GM12801 (cell line): ENCODE data around the gene AKNA.

Source experiments
- CTCF ChIP-seq: IDR thresholded peaks from one replicate; pipeline ENCODE4 v1.5.1; 2011; ENCODE audit warnings: control low read depth; ENCODE audit not compliant: insufficient read length; ENCODE audit errors: extremely low read depth

AKNA gene

GRCh38 chr9:114311571-114312512 lies 75.9 kb downstream of the AKNA start:
- TF ChIP-seq CTCF = no peak

DNA sequence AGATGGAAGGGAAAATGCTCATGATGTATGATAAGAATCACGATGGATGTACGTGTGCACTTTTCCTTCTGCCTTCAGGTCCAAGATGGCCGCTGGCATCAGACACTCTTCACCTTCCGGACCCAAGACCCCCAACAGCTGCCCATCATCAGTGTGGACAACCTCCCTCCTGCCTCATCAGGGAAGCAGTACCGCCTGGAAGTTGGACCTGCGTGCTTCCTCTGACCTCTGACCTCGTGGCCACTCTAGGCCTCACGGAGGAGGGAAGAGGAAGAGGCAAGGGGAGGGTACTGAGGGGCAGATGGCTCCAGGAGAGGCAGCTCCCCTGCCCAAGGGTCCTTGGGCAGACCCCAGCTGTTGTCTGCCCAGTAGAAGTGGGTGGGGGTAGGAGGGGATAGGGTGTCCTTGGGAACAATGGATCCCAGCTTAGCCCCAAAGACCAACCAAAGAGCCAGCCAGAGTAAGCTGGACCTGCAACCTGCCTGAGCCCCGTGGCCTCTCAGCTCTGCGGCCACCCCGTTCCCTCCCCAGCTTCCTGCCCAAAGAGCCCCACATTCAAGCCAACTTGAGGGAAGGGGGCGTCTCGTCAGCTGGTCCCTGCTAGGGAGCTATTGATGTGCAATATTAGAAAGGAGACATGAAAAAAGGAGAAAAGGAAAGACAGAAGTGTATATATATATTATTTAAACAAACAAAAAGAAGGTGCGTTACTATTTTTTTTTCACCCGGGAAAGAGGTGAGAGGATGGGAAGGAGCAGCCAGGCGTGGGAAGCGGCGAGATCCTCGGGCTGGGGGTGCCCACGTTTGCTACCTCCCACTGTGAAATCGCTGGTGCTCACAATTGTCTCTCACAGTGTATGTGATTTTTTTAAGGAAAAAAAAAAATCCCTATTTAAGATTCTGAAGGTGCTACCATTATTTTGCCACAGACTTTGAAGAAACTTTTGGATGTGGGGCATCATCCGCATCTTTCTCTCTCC lies 77.0 kb downstream of the AKNA start:
- no peak for TF ChIP-seq CTCF

DNA sequence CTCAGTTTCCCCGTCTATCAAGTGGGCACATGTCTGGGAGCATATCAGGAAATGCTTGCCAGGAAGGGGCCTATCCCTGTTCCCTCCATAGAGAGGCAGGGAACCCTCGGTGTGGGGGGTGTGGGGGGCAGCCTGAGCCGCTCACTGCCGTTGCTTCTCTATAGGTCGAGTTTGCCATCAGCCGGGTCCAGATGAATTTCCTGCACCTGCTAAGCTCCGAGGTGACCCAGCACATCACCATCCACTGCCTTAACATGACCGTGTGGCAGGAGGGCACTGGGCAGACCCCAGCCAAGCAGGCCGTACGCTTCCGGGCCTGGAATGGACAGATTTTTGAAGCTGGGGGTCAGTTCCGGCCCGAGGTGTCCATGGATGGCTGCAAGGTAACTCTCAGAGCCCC lies 78.7 kb downstream of the AKNA start:
- no peak for TF ChIP-seq CTCF

DNA sequence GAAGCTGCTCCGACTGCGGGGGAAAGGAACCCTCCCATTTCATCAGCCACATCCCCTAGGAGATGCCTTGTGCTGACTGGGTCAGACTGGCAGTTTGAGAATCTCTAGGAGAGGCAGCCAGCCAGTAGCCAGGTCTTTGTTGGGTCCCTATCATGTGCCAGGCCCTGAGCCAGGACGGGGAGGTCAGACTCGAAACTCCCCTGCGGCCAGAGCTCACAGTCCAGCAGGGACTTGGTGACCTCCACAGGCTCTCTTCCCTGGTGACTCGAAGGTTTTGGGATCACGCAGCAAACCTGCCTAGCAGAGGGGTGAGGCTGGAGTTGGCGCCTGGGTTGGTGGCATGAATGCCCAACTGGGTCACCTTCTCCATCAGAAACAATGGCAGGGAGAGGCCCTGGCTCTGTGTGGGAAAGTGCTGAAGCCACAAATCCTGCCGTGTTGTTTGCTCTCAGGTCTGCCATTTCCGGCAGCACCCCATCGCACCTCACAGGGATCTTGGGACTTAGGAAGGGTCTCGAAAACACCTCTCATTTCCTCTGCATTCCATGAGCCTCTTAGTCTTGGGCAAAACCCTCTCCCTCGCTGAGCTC lies 79.3 kb downstream of the AKNA start:
- no peak for TF ChIP-seq CTCF

GRCh38 chr9:114307899-114308267 lies 79.9 kb downstream of the AKNA start:
- TF ChIP-seq CTCF = no peak

DNA sequence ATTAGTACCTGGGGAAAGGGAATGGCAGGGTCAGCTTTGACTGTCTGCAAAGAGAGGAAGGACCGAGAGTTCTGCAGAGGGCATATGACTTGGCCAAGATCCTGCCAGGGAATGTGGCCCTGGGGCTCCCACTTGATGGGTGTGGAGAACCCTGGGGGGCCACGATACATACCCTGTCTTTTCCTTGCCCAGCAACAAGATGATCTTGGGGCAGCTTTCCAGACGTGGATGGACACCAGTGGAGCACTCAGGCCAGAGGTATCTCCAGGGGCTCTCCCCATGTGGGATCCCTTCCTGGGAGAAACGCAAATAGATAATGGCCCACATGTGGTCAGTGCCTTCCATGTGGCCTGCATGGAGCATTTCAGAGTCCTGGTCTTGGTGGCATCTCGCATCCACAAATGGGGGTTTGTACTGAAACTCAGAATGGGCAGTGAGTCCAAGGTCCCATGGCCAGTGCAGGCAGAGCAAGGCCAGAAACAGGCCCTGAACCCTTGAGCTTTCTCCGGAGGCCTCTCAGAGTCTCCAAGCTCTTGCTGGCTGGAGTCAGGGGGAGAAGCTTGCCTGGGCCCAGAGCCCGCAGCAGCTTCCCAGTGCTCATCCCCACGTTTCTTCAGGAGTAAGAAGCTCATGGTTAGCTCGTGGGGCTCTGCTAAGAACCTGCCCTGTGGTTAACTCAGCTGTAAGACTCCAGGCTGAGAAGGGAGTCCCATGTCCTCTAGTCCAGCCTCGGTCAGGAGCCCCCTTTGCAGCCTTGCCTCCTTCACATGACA lies 83.2 kb downstream of the AKNA start:
- TF ChIP-seq CTCF = no peak
